ENCODE data around the gene RHOD. TPM values are rescaled to one million over a fixed set of nuclear protein-coding genes. Genes with fewer than 3 reads are reported as not detected.

The RHOD gene
- total RNA-seq, 1 experiment from 2014 or later, result 14.6 TPM

- DNase-seq (ENCODE audit: low spot score), result no peak
These were observed 60.5 kb downstream of the RHOD start for GRCh38 chr11:67117176-67117575.

GRCh38 chr11:67117672-67118180 is 61.1 kb downstream of the RHOD start:
- DNase-seq (ENCODE audit: low spot score), result no peak

DNA sequence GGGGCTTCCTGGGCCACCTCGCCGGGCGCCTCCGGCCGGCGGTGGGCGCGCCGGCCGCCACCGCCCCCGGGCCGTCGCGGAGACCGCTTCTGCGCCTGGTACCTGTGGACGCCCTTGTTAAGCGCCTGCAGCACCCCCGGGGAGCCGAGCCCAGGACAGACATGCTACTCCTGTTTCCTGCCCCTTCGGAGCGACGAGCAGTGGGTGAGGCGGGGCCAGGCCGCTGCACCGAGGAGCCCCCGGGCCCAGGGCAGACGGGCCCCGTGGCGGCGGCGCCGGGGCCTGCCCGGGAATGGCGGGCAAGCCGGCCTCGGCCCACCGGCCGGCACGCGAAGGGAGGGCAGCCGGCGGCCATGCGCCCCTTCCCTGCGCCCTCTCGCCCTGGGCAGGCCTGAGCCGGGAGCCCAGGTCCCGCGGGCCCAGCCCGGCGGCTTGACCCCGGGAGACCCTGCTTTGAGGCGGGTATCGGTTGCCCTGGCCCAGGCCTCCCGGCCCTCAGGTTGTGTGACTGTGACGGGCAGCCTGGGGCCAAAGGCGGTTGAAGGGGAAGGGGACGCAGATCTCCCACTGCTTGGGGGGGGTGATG is 61.6 kb downstream of the RHOD start:
- no peak for DNase-seq (ENCODE audit: low spot score)

GRCh38 chr11:67118801-67119584 is 62.3 kb downstream of the RHOD start, which contains the start of gene KDM2A:
KDM2A (plus strand) TSS chr11:67119263; CDS start chr11:67121317, 2,054 bp downstream.
- DNase-seq (ENCODE audit: low spot score), result peak; percentile 92

DNA sequence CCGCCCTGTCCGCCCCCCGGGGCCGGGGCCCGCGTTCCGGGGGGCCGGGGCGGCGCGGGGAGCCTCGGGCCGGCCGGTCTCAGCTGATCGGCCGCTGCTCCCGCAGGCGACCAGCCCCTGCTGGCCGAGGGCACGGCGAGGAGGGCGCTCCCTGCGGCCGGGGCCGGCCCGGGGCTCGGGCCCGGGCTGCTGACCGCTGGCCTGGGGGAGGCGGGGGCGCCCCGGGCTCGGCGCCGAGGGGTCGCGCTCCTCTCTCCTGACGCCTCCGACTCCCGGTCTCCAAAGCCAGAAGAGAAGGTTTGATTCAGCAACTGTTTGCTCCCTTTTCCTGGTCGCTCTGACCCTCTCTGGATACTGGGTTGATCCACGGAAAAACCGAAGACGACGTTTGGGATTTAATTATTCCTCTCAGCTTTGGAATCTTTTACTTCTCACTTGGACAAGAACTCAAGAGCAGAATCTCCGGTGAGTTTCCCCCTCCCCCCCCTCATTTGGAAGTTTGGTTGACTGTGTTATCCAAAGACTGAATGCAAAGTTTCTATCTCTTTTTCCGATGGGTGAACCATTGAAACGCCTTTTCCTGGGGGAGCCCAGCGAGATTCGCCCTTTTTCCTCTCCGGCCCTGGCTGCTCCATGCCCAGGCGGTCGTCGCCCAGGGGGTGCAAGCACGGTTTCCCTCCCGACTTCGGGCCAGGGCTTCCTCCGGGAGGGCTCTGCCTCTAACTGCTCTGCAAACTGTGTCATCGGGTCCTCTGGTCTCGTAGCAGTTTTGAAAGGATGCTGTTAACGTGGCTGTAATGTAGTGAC is 63.1 kb downstream of the RHOD start:
- DNase-seq (ENCODE audit: low spot score), result peak; percentile 40

DNA sequence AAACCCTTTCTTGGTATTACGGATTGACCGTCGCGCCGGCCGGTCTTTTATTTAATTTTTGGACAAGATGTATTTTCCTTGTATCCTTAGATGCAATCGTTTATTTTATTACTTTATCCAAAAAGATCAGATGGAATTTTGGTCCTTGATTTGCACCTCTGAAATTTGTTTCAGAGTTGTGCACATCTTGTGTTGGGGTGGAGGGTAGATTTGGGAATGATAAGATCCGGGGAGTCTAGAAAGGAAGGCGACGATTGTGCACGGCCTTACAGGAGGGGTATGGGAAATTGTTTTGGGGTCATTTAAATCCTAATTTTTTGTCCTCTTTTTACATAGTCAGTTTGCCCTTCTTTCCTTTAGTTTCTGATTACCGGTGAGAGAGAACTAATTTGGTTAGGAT is 63.8 kb downstream of the RHOD start:
- DNase-seq (ENCODE audit: low spot score), result no peak

- DNase-seq (ENCODE audit: low spot score), result peak; percentile 16
These were observed 64.4 kb downstream of the RHOD start for GRCh38 chr11:67120881-67121710.

Other genes starting within 250 kb of the RHOD start
- 26.7 and 27.2 TPM in 2 replicates for gene RCE1, start 213.4 kb upstream of the RHOD start, total RNA-seq (2014; rRNA removed; shearing (Covaris generic))
- 54.7 and 63.3 TPM in 2 replicates for gene LRFN4, start 199.8 kb upstream of the RHOD start, total RNA-seq (2014; rRNA removed; shearing (Covaris generic))
- 6.8 and 8.6 TPM in 2 replicates for gene PC, start 98.5 kb upstream of the RHOD start, total RNA-seq (2014; rRNA removed; shearing (Covaris generic))
- not detected in 2 replicates for gene C11orf86, start 81.5 kb upstream of the RHOD start, total RNA-seq (2014; rRNA removed; shearing (Covaris generic))
- gene SYT12, start 33.7 kb upstream of the RHOD start, total RNA-seq (2014; rRNA removed; shearing (Covaris generic)), result not detected in 2 replicates
- 18.2 and 27.9 TPM in 2 replicates for gene KDM2A, start 62.4 kb downstream of the RHOD start, total RNA-seq (2014; rRNA removed; shearing (Covaris generic))
- gene GRK2, start 209.6 kb downstream of the RHOD start, total RNA-seq (2014; rRNA removed; shearing (Covaris generic)), result 40.3 and 44.6 TPM in 2 replicates
- gene ANKRD13D, start 232.5 kb downstream of the RHOD start, total RNA-seq (2014; rRNA removed; shearing (Covaris generic)), result 25.4 and 51.8 TPM in 2 replicates
- 3.2 and 10.0 TPM in 2 replicates for gene SSH3, start 246.7 kb downstream of the RHOD start, total RNA-seq (2014; rRNA removed; shearing (Covaris generic))